Lower leg skin (tissue), 4 donors: ENCODE results near the gene SMCO3. TPM values are rescaled to one million over a fixed set of nuclear protein-coding genes. Genes with fewer than 3 reads are reported as not detected.

ENCODE experiments used
- DNase-seq, 2 donors: peaks; one replicate each; pipeline ENCODE4 v3.0.0-alpha.2; 2019; ENCODE audit warnings: low spot score in 2 of 2
- H3K4me3 ChIP-seq: fragments of 200-600 bp; sonication (generic); 2 replicates; pipeline ENCODE4 v1.5.1; 2017; ENCODE audit warnings: mild to moderate bottlenecking, low read depth; ENCODE audit not compliant: poor library complexity, severe bottlenecking
- POLR2A ChIP-seq, 2 donors: fragments of 450-650 bp; IDR thresholded peaks; one replicate each; pipeline ENCODE4 v1.6.1; 2016 to 2017; ENCODE audit warnings: antibody characterized with exemption in 2 of 2, mild to moderate bottlenecking in 1 of 2, moderate library complexity in 1 of 2
- WGBS, 2 donors: methylation state at CpG; one replicate each; pipeline ENCODE4 v1.1.5; 2018; 5-methylcytosine and 5-hydroxymethylcytosine counted together
- intact Hi-C: fragments of 100-400 bp; cut with DNase I; formaldehyde crosslinking; loops from one replicate; pipeline ENCODE4 v1.15.0; 2023; ENCODE audit warnings: low total_unique reads
- total RNA-seq, 4 donors: library from RNA; depleted of rRNA; stranded (reverse); fragments of >200 nt; gene quantifications; one replicate each; pipeline ENCODE4 v1.1.0, GENCODE V29; 2016
- TF ChIP-seq, protein P1 (sequence below), 3 donors: fragments of 450-650 bp; IDR thresholded peaks; one replicate each; pipeline ENCODE4 v1.5.1; 2016; ENCODE audit warnings: antibody characterized with exemption in 3 of 3, mild to moderate bottlenecking in 3 of 3, moderate library complexity in 2 of 3

The SMCO3 gene
- total RNA-seq, 4 donors from 2014 or later = 0.34 TPM; not detected in 3

DNA sequence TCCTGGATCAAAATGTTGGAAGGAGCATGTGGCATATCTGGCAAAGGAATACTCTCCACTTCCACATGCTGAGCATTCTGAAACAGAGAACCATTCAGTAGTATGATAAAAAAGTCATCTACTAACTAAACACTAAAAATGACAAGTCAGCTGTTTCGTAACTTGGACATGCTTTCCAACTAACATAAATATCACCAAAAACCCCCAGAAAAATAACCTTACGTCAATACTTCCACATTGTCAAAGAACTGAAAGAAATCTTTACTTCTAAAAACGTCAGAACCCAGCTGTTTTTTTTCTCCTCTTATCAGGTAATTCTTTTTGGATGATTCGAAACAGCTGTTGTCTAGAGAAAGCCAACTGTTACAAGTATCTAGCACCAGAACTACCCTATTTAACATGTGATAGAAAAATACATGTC lies 18.9 kb downstream of the SMCO3 start:
- no peak for TF ChIP-seq POLR2A (IDR thresholded peaks at IDR 0.05)
- TF ChIP-seq, protein P1, sequence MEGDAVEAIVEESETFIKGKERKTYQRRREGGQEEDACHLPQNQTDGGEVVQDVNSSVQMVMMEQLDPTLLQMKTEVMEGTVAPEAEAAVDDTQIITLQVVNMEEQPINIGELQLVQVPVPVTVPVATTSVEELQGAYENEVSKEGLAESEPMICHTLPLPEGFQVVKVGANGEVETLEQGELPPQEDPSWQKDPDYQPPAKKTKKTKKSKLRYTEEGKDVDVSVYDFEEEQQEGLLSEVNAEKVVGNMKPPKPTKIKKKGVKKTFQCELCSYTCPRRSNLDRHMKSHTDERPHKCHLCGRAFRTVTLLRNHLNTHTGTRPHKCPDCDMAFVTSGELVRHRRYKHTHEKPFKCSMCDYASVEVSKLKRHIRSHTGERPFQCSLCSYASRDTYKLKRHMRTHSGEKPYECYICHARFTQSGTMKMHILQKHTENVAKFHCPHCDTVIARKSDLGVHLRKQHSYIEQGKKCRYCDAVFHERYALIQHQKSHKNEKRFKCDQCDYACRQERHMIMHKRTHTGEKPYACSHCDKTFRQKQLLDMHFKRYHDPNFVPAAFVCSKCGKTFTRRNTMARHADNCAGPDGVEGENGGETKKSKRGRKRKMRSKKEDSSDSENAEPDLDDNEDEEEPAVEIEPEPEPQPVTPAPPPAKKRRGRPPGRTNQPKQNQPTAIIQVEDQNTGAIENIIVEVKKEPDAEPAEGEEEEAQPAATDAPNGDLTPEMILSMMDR (IDR thresholded peaks at IDR 0.05) = no peak
- intact Hi-C loops = no loop called here
- no peak overlapping the region for H3K4me3 ChIP-seq
- 79% methylated on average over 4 of the region's 4 CpGs for WGBS, 2 donors
- no peak for DNase-seq

DNA sequence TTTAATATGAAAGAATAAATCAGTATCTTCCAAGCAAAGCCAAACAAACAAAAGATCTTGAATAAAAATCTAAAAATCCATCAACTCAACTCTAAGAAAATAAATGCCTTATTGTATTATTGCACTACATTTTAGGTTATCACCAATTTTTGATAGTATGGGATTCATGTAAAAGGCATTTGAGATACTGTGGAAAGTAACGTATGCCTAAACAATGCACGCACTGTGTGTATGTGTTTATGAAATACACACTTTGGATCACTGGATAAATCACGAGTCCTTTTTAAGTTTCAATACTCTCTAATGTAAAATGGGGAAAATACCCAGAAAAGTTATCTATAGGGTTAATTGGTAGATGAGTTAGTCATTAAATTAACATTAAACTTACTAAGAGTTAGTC lies 28.4 kb downstream of the SMCO3 start:
- WGBS, 2 donors = 93 to 96% methylated on average over 3 of the region's 3 CpGs
- no peak for DNase-seq
- no peak for TF ChIP-seq POLR2A (IDR thresholded peaks at IDR 0.05)
- TF ChIP-seq, protein P1 (IDR thresholded peaks at IDR 0.05) = no peak
- intact Hi-C loops = no loop called here
- no peak overlapping the region for H3K4me3 ChIP-seq

DNA sequence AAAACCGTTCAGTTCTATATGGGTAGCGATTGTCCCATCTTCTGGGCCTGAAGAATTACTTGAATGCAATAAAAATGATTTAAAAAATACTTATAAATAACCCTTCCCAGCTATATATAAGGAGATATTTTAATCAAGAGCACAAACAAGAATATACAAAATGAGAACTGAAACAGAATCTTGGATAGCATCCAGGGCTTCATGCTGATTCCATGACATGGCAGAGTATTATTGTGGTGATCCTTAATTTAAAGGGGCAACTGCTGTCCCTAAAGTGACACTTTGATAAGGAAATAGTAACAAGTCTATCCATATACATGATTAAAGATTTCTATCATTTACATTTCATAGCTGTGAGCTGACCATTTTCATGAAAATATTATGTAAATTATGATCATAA lies 29.5 kb downstream of the SMCO3 start:
- DNase-seq = no peak
- TF ChIP-seq POLR2A (IDR thresholded peaks at IDR 0.05) = no peak
- TF ChIP-seq, protein P1 (IDR thresholded peaks at IDR 0.05) = no peak
- H3K4me3 ChIP-seq = no peak overlapping the region
- 89 to 95% methylated on average over 2 of the region's 2 CpGs for WGBS, 2 donors
- intact Hi-C loops = no loop called here

DNA sequence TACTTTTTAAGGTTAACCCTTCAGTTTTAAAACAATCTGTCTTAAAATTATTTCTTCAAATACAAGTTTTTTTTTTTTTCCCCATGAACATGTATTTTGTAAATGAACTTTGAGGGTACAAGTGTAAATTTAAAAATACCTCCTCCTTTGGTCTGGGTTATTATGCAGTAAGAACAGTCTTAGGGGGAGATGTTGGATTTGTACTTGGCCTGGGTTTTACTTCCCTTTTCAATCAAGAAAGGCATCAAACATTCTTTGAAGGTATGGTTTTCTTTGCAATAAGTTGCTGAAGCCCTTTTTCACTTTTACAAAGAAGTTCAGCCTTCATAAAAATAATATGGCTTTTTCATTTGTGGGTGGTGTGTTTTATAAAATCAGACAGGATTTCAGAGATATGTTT lies 31.2 kb downstream of the SMCO3 start:
- no peak for DNase-seq
- TF ChIP-seq, protein P1 (IDR thresholded peaks at IDR 0.05) = no peak
- no peak for TF ChIP-seq POLR2A (IDR thresholded peaks at IDR 0.05)
- H3K4me3 ChIP-seq = no peak overlapping the region
- intact Hi-C loops = no loop called here

DNA sequence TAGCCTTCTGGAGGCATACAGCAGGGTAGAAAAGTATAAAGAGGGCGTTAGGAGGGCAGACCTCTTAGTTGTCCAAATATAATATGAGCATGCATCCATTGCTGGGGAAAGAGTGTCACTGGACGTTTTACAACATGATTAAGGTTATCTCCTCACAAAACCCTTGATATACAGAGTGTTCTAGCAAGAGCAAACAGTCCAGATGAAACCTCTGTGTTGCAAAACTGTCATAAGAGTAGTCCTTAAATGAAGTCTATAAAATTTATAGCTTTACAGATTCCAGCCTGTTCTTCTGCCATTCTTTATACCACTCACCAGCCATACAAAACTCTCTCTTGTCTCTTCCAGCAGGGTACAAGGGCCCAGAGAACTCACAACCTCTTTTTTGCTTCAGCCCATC lies 32.4 kb downstream of the SMCO3 start:
- intact Hi-C loops = no loop called here
- WGBS, 2 donors = 69 to 85% methylated on average over 2 of the region's 2 CpGs
- TF ChIP-seq, protein P1 (IDR thresholded peaks at IDR 0.05) = no peak
- TF ChIP-seq POLR2A (IDR thresholded peaks at IDR 0.05) = no peak
- no peak for DNase-seq
- H3K4me3 ChIP-seq = no peak overlapping the region

DNA sequence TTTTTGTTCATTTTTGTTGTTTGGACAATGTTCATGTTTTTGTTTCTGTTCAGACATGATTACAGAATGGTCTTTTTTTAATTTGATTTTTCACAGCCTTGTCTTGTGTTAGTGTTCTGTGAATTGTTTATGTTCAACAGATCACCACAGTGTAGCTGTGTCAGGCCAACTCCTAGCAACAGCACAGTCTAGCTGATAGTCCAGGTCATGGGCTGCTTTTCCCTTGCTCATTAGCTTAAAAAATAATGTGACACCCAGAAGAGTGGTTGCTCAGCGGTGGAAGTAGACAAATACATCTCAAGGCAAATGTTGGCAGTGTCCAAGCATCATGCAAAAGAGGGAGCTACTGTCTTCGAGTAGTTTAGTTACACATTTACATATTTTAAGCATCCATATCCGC lies 33.1 kb downstream of the SMCO3 start:
- no peak for DNase-seq
- 92 to 93% methylated on average over 3 of the region's 3 CpGs for WGBS, 2 donors
- TF ChIP-seq, protein P1 (IDR thresholded peaks at IDR 0.05) = no peak
- no peak for TF ChIP-seq POLR2A (IDR thresholded peaks at IDR 0.05)
- intact Hi-C loops = no loop called here
- no peak overlapping the region for H3K4me3 ChIP-seq
